Left renal cortex interstitium (tissue), 4 donors: ENCODE data around the gene LIPE. TPM values are rescaled to one million over a fixed set of nuclear protein-coding genes. Genes with fewer than 3 reads are reported as not detected.

Source experiments
- DNase-seq, 4 donors: peaks; one replicate each; pipeline ENCODE4 v3.0.0-alpha.2; 2013; ENCODE audit warnings: low read depth in 4 of 4, low spot score in 2 of 4, missing footprints in 1 of 4
- polyA plus RNA-seq, 4 donors: library from polyadenylated mRNA; unstranded; fragments of 120-200 nt; gene quantifications; one replicate each; pipeline ENCODE4 v1.2.1, GENCODE V29; 2013; ENCODE audit not compliant: insufficient read length in 4 of 4

The LIPE gene
- polyA plus RNA-seq, 4 donors, result 9.6 to 17.1 (median 13.2) TPM

GRCh38 chr19:42386974-42387707 is 40.0 kb downstream of the LIPE start:
- no peak for DNase-seq

GRCh38 chr19:42380155-42380554 is 47.0 kb downstream of the LIPE start:
- no peak for DNase-seq

- no peak for DNase-seq
These were observed 48.7 kb downstream of the LIPE start for GRCh38 chr19:42378225-42379215.

DNA sequence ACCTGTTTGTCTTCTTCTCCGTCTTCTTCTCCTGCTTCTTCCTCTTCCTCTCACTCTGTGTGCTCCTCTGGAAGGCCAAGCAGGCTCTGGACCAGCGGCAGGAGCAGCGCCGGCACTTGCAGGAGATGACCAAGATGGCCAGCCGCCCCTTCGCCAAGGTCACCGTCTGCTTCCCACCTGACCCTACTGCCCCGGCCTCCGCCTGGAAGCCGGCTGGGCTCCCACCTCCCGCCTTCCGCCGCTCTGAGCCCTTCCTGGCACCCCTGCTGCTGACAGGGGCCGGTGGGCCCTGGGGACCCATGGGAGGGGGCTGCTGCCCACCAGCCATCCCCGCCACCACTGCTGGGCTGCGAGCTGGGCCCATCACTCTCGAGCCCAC is 51.0 kb downstream of the LIPE start:
- DNase-seq, result no peak

- no peak for DNase-seq
These were observed 51.6 kb downstream of the LIPE start for GRCh38 chr19:42375415-42376176.

DNA sequence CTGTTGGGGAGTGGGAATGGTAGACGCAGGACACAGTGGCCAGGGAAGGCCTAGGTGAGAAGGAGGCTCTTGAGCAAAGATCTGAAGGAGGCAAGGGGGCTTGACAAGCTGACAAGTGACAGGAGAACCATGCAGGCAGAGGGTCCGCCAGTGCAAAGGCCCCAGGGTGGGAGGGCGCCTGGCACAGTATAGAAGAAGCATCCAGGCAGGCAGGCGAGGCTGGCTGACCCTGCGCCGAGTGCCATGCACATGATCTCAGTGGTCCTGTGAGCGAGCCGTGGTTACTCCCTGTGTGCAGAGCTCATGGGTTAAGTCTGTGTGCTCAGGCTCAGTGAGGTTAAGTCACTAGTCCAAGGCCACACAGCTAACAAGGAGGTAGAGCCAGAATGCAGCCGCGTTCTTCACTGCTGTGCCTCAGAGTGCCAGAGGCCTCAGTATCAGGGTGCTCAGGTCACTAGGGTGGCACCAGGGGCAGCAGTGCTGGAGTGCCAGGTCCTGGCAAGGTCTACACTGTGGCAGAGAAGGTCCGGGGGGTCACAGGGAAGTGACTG is 52.3 kb downstream of the LIPE start:
- DNase-seq, result no peak

GRCh38 chr19:42370626-42371175 is 56.5 kb downstream of the LIPE start:
- DNase-seq, result no peak

GRCh38 chr19:42370068-42370520 is 57.1 kb downstream of the LIPE start:
- DNase-seq, result no peak

GRCh38 chr19:42369433-42370067 is 57.6 kb downstream of the LIPE start:
- no peak for DNase-seq

- no peak for DNase-seq
These were observed 58.4 kb downstream of the LIPE start for GRCh38 chr19:42368765-42369164.

GRCh38 chr19:42368360-42368759 is 58.8 kb downstream of the LIPE start:
- no peak for DNase-seq

DNA sequence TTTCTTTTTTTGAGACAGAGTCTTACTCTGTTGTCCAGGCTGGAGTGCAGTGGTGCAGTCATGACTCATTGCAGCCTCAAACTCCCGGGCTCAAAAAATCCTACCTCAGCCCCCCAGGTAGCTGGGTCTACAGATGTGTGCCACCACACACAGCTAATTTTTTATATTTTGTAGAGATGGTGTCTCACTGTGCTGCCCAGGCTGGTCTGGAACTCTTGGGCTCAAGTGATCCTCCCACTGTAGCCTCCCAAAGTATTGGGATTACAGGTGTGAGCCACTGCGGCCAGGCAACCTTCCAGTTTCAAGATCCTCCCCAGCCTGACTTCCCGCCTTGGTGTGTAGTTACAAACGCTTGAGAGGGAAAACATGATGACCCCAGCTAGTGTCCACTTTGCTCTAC is 59.3 kb downstream of the LIPE start:
- DNase-seq, result no peak

- no peak for DNase-seq
These were observed 60.5 kb downstream of the LIPE start for GRCh38 chr19:42366673-42367072.

- no peak for DNase-seq
These were observed 63.4 kb downstream of the LIPE start for GRCh38 chr19:42363614-42364346.

DNA sequence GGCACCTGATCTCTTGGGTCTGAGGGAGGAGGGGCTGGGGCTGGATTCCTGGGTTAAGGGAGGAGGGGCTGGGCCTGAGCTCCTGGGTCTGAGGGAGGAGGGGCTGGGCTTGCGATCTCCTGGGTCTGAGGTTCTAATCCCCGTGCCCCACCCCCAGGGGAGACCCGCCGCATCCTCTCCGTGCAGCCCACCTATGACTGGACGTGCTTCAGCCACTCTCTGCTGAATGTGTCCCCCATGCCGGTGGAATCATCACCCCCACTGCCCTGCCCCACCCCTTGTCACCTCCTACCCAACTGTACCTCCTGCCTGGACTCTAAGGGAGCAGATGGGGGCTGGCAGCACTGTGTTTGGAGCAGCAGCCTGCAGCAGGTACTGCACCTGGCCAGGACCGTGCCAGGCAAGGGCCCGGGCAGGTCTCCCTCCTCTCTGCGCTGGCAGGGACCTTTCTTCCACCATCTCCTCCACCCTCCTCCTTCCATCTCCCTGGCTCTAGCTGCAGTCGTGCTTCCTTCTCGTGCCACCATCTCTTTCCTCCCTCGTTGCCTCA is 64.2 kb downstream of the LIPE start:
- no peak for DNase-seq

- no peak for DNase-seq
These were observed 64.8 kb downstream of the LIPE start for GRCh38 chr19:42362342-42362741.

DNA sequence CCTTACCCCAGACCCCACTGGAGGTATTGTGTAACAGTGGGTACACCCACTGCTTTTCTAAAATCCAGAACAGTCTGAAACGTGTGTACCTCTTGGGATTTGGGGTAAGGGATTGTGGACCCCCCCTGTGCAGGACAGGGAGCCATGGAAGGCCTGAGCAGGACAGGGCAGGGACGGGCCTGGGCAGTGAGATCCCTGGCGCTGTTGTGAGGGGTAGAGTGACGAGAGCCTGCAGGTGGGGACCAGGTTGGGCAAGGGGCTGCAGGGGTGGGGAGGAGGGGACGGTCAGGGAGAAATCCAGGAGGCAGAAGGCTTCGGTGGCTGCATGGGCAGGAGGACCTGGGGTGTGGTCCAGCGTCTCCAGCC is 65.7 kb downstream of the LIPE start:
- DNase-seq, result no peak

DNA sequence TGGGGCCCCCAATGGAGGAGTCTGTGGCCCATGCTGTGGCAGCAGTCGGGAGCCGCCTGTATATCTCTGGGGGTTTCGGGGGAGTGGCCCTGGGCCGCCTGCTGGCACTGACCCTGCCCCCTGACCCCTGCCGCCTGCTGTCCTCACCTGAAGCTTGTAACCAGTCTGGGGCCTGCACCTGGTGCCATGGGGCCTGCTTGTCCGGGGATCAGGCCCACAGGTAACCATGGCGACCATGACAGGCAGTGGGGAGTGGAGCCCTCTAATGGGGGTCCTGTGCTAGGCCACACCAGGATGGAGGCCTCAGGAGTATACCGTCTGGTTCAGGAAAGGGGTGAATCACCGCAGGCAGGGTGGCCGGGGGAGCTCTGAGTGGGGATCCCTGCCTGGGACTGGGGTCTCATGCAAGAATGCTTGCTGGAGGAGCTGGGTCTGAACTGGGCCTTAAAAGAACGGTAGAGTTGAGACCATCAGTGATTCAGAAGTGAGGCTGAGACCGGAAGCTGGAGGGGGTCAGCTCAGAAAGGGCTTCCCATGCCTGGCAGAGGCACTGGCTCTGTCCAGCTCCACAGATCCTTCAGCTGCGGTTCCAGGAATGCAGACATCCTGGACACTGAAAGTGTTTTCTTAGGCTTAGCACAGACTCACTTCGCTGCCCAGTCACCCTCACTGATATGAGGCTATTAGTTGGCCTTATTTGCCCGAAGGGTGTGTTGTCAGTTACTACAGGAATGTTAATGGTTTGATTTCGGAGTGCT is 66.2 kb downstream of the LIPE start:
- no peak for DNase-seq
